Kidney (tissue), 14 donors: Measurements from ENCODE around the gene KCNT2. TPM values are rescaled to one million over a fixed set of nuclear protein-coding genes. Genes with fewer than 3 reads are reported as not detected.
A peak's percentile ranks its signal among the peaks of the same experiment; 100 is the strongest.

Experiments
- DNase-seq, 5 donors: peaks; one replicate each; pipeline ENCODE4 v3.0.0-alpha.2; 2013 to 2020
- FAIRE-seq: peaks from 2 replicates; lab custom pipeline; 2012; peaks lifted over from hg19 to GRCh38; lab: Jason Lieb, UNC
- H3K27ac ChIP-seq, 2 donors: one replicate each; pipeline ENCODE4 v1.7.0; 2013; ENCODE audit warnings: low read depth in 2 of 2, low read length in 2 of 2, inconsistent platforms in 1 of 2
- H3K27me3 ChIP-seq: one replicate; pipeline ENCODE4 v1.7.1; 2013; ENCODE audit warnings: low read length, inconsistent platforms; ENCODE audit not compliant: control insufficient read depth, insufficient read depth
- H3K36me3 ChIP-seq, 3 donors: one replicate each; pipeline versions ENCODE4 v1.7.0 to v1.7.1; 2013; ENCODE audit warnings: low read length in 3 of 3, control low read depth in 1 of 3, inconsistent platforms in 1 of 3; ENCODE audit not compliant: insufficient read depth in 3 of 3, control insufficient read depth in 2 of 3
- H3K4me1 ChIP-seq, 3 donors: one replicate each; pipeline versions ENCODE4 v1.7.0 to v1.7.1; 2013; ENCODE audit warnings: low read length in 3 of 3, inconsistent platforms in 1 of 3, low read depth in 1 of 3; ENCODE audit not compliant: control insufficient read depth in 2 of 3, insufficient read depth in 2 of 3
- H3K4me3 ChIP-seq, 3 donors: one replicate each; pipeline versions ENCODE4 v1.7.0 to v1.8.1; 2013; ENCODE audit warnings: low read length in 3 of 3, control low read depth in 1 of 3, inconsistent platforms in 1 of 3
- H3K9ac ChIP-seq, 3 donors: one replicate each; pipeline versions ENCODE4 v1.7.0 to v1.7.1; 2013; ENCODE audit warnings: low read length in 3 of 3, control low read depth in 1 of 3, inconsistent platforms in 1 of 3
- H3K9me3 ChIP-seq, 3 donors: one replicate each; pipeline versions ENCODE4 v1.7.0 to v1.7.1; 2013; ENCODE audit warnings: low read length in 3 of 3, control low read depth in 1 of 3, inconsistent platforms in 1 of 3; ENCODE audit not compliant: control insufficient read depth in 2 of 3, insufficient read depth in 1 of 3
- intact Hi-C: fragments of 100-400 bp; cut with DNase I; formaldehyde crosslinking; loops from one replicate; pipeline ENCODE4 v1.11.1; 2022
- polyA plus RNA-seq: library from polyadenylated mRNA; stranded (reverse); fragments of 350-450 nt; fragmentation: Illumina TruSeq; extraction: RNeasy Lipid Tissue Mini Kit (QIAGEN cat#74804); gene quantifications from one replicate; pipeline ENCODE4 v1.2.3, GENCODE V29; 2014; ENCODE audit warnings: low read depth, low replicate concordance; ENCODE audit not compliant: insufficient read depth
- total RNA-seq: library from RNA; stranded (reverse); fragmentation: NEBNext Ultra II Directional; extraction: Animal tissue kit (Norgen Biotek cat#: 25700); gene quantifications from one replicate; pipeline ENCODE4 v1.2.1, GENCODE V29; 2021
- TF ChIP-seq, protein P1 (sequence below): IDR thresholded peaks from 3 replicates; pipeline ENCODE4 v1.5.1; 2012; ENCODE audit warnings: mild to moderate bottlenecking, moderate library complexity, borderline replicate concordance; ENCODE audit not compliant: insufficient read depth; ENCODE audit errors: extremely low read depth
- donor health status: control.
- donor health status: control.
- donor health status: control.
- donor health status: control.
- donor health status: control.
- donor health status: DM: yes; HTN: yes; CAD: no.
- donor health status: Normal renal cell carcinoma (clear cell type).

KCNT2 gene
- total and polyA plus RNA-seq, 2 donors from 2014 or later = 0.39 to 6.3 TPM

DNA sequence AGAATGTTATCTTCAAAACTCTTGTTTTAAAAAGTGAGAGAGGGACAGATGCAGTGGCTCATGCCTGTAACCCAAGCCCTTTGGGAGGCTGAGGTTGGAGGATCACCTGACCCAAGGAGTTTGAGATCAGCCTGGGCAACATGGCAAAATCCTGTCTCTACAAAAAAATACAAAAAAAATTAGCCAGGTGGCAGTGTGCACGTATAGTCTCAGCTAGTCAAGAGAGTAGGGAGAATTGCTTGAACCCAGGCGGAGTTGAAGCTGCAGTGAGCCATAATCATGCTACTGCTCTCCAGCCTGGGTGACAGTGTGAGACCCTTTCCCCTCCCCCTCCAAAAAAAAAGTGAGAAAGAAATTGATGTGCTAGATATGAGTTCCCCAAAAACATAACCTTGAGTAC, 131.0 kb downstream of the KCNT2 start:
- Histone ChIP-seq H3K9ac (no peak overlapping the region), H3K27ac (no peak overlapping the region), H3K27me3 (no peaks in the 10 kb centered on the region), H3K9me3 (no peaks in the 10 kb centered on the region), H3K4me1 (no peaks in the 10 kb centered on the region), H3K36me3 (no peaks in the 10 kb centered on the region), H3K4me3 (no peak overlapping the region)
- intact Hi-C loops = no loop called here
- DNase-seq (no peak), FAIRE-seq (no peak)
- TF ChIP-seq, protein P1, sequence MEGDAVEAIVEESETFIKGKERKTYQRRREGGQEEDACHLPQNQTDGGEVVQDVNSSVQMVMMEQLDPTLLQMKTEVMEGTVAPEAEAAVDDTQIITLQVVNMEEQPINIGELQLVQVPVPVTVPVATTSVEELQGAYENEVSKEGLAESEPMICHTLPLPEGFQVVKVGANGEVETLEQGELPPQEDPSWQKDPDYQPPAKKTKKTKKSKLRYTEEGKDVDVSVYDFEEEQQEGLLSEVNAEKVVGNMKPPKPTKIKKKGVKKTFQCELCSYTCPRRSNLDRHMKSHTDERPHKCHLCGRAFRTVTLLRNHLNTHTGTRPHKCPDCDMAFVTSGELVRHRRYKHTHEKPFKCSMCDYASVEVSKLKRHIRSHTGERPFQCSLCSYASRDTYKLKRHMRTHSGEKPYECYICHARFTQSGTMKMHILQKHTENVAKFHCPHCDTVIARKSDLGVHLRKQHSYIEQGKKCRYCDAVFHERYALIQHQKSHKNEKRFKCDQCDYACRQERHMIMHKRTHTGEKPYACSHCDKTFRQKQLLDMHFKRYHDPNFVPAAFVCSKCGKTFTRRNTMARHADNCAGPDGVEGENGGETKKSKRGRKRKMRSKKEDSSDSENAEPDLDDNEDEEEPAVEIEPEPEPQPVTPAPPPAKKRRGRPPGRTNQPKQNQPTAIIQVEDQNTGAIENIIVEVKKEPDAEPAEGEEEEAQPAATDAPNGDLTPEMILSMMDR = no peak

DNA sequence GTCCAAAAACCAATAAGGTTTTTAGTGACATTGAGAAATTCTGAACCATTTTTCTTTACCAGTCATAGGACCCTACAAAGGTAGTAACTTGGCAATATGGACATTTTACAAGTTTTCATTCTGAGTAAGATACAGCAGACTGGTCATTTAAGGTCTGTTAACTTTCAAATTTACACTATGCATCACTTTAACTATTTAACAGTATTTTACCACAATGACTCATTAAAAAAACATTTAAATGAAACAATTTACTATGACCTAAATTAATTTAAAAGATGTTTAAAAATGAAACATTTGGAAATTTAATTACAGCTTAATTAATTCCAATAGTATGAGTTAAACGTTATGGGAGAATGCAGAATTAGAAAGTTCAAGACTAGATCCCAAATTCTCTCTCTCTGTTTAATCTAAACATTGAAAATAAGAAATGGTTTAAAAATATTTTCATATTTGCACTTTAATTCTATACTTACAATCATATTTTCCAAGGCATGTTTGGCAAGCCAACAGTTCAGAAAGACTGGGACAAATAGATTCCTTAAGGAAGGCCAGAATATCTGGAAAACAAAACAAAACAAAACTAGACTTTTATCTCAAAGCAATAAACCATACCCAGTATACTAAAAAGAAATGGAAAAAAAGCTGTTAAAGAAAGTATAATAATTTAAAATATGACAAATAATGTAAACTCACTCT, 140.9 kb downstream of the KCNT2 start:
- H3K4me3 ChIP-seq = no peak overlapping the region
- H3K27me3 ChIP-seq = no peaks in the 10 kb centered on the region
- FAIRE-seq (peak; percentile 52), DNase-seq (no peak)
- intact Hi-C loops = no loop called here
- H3K36me3 ChIP-seq = no peaks in the 10 kb centered on the region
- no peak overlapping the region for H3K9ac ChIP-seq
- TF ChIP-seq, protein P1 = no peak
- peaks cover 0 to 3% (median 0%) of the 10 kb centered on the region in 3 donors for H3K4me1 ChIP-seq
- no peak overlapping the region for H3K27ac ChIP-seq
- no peaks in the 10 kb centered on the region for H3K9me3 ChIP-seq

DNA sequence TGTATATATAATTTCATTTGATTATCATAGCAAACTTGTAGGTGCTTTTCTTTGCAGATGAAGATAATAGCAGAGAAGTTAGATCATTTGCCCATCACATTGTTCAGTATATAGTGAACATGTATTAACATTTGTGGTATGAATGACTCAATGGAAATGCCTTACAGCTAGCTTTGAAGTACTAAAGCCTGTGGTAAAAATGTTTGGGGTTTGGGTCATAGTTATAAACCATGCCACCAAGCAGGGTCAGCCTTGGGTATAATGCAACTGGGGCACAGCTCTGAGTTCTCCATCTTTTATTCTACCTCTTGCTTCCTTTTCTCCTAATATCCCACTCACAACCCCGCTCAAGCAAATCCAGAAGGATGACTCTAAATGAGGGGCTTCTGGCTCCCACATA, 141.6 kb downstream of the KCNT2 start:
- Histone ChIP-seq H3K4me3 (no peak overlapping the region), H3K9ac (no peak overlapping the region), H3K4me1 (peaks cover 0 to 3% (median 0%) of the 10 kb centered on the region in 3 donors), H3K9me3 (no peaks in the 10 kb centered on the region), H3K27me3 (no peaks in the 10 kb centered on the region), H3K27ac (no peak overlapping the region), H3K36me3 (no peaks in the 10 kb centered on the region)
- no peak for FAIRE-seq
- TF ChIP-seq, protein P1 = no peak
- no peak for DNase-seq
- intact Hi-C loops = no loop called here
